Measurements from ENCODE around the gene NUSAP1. TPM values are rescaled to one million over a fixed set of nuclear protein-coding genes. Genes with fewer than 3 reads are reported as not detected.

NUSAP1 gene
- total RNA-seq, 2 donors from 2014 or later, result 3.9 to 28.2 TPM

DNA sequence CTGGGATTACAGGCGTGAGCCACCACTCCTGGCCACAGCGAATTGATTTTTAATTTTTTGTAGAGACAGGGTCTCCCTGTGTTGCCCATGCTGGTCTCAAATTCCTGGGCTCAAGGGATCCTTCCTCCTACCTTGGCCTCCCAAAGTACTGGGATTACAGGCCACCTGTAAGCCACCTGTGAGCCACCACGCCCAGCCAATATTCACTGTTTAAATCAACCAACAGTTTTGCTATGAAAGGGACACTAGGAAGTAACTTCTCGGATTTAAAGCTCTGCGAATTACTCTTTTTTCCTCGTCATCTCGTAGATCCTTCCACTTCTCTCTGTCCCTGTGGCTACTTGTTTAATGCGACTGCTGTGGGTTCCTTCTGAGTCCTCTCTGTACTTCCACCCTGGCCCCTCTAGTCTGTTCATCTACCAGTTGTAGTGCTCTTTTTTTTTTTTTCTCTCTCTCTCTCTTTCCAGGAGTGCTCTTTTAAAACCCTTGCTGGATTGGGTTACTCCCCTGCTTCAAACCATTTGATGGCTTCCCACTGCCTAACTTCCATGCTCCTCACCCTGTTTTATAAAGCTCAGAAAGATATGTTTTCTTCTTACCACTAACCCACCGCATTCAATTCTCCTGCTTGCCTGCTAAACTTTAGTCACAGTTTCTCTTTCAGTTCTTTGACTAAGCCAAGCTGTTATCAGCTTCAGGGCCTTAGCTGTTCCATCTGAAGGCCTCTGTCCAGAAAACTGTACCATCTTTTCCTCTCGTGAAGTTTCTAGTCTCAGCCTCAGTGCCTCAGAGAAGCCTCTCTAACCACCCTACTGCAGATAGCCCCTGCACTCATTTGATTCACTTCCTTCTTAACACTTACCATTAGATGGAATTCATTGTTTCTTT lies 96.6 kb downstream of the NUSAP1 start:
- H3K27ac ChIP-seq, result no peak overlapping the region
- no peaks in the 10 kb centered on the region for H3K27me3 ChIP-seq (replicated peaks; ENCODE audit: insufficient read depth)
- no peaks in the 10 kb centered on the region for H3K4me1 ChIP-seq (replicated peaks)
- no peaks in the 10 kb centered on the region for H3K9me3 ChIP-seq
- no peak for DNase-seq (ENCODE audit: low spot score)
- 89% methylated on average over 10 of the region's 10 CpGs for WGBS
- no peaks in the 10 kb centered on the region for H3K36me3 ChIP-seq
- H3K4me3 ChIP-seq, result no peak overlapping the region
- intact Hi-C loops (cut with DNase I), result no loop called here
- no peak for TF ChIP-seq POLR2A (IDR thresholded peaks at IDR 0.05)
- TF ChIP-seq, protein P1, sequence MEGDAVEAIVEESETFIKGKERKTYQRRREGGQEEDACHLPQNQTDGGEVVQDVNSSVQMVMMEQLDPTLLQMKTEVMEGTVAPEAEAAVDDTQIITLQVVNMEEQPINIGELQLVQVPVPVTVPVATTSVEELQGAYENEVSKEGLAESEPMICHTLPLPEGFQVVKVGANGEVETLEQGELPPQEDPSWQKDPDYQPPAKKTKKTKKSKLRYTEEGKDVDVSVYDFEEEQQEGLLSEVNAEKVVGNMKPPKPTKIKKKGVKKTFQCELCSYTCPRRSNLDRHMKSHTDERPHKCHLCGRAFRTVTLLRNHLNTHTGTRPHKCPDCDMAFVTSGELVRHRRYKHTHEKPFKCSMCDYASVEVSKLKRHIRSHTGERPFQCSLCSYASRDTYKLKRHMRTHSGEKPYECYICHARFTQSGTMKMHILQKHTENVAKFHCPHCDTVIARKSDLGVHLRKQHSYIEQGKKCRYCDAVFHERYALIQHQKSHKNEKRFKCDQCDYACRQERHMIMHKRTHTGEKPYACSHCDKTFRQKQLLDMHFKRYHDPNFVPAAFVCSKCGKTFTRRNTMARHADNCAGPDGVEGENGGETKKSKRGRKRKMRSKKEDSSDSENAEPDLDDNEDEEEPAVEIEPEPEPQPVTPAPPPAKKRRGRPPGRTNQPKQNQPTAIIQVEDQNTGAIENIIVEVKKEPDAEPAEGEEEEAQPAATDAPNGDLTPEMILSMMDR (IDR thresholded peaks at IDR 0.05), result no peak
- TF ChIP-seq POLR2AphosphoS5 (IDR thresholded peaks at IDR 0.05), result no peak

Other genes starting within 250 kb of the NUSAP1 start
- gene INO80, start 216.6 kb upstream of the NUSAP1 start, total RNA-seq, result 10 to 100 TPM; 23.0 to 51.2 TPM
- gene EXD1, start 102.1 kb upstream of the NUSAP1 start, total RNA-seq, result 1 to 10 TPM in 1 of 2 donors, not detected in 1; 5.3 TPM
- 100 to 1,000 TPM in 1 of 2 donors, 10 to 100 TPM in 1; 97.0 to 174 TPM for gene CHP1, start 101.6 kb upstream of the NUSAP1 start, total RNA-seq
- gene OIP5, start 290 bp upstream of the NUSAP1 start, total RNA-seq, result 1 to 10 TPM; 1.1 to 4.6 TPM
- gene NDUFAF1, start 69.6 kb downstream of the NUSAP1 start, total RNA-seq, result 10 to 100 TPM; 20.1 to 23.1 TPM
- gene RTF1, start 84.2 kb downstream of the NUSAP1 start, total RNA-seq, result 10 to 100 TPM; 23.8 to 52.4 TPM
- gene ITPKA, start 161.0 kb downstream of the NUSAP1 start, total RNA-seq, result 10 to 100 TPM in 1 of 2 donors, under 1 TPM in 1; 0.23 to 14.2 TPM
- 1 to 10 TPM in 1 of 2 donors, not detected in 1; 1.5 TPM for gene LTK, start 180.9 kb downstream of the NUSAP1 start, total RNA-seq
- gene RPAP1, start 211.4 kb downstream of the NUSAP1 start, total RNA-seq, result 10 to 100 TPM; 17.0 to 47.3 TPM
- 10 to 100 TPM in 1 of 2 donors, 1 to 10 TPM in 1; 5.2 to 99.6 TPM for gene TYRO3, start 226.3 kb downstream of the NUSAP1 start, total RNA-seq